Neural crest cell (in vitro differentiated cells): ENCODE data around the gene RUNDC3A. TPM values are rescaled to one million over a fixed set of nuclear protein-coding genes. Genes with fewer than 3 reads are reported as not detected.

Experiments
- DNase-seq: peaks from one replicate; pipeline ENCODE4 v3.0.0; 2021; ENCODE audit warnings: low read depth, mixed read lengths, low spot score
- H3K27ac Mint-ChIP-seq: one replicate; pipeline ENCODE4 v1.8.0; 2021; ENCODE audit warnings: mild to moderate bottlenecking, mixed read lengths; ENCODE audit not compliant: unreplicated experiment
- H3K27me3 Mint-ChIP-seq: 2 replicates; pipeline ENCODE4 v1.8.0; 2021; ENCODE audit warnings: low read depth, mild to moderate bottlenecking, mixed read lengths
- H3K36me3 Mint-ChIP-seq: 2 replicates; pipeline ENCODE4 v1.8.0; 2021; ENCODE audit warnings: low read depth, mild to moderate bottlenecking, mixed read lengths
- H3K4me1 Mint-ChIP-seq: 2 replicates; pipeline ENCODE4 v1.8.0; 2021; ENCODE audit warnings: mixed read lengths
- H3K4me3 Mint-ChIP-seq: one replicate; pipeline ENCODE4 v1.8.0; 2021; ENCODE audit warnings: mild to moderate bottlenecking, mixed read lengths
- H3K9me3 Mint-ChIP-seq: 2 replicates; pipeline ENCODE4 v1.8.0; 2021; ENCODE audit warnings: mixed read lengths
- total RNA-seq: library from RNA; stranded (reverse); gene quantifications from 2 replicates; pipeline ENCODE4 v1.2.1, GENCODE V29; 2021
- TF ChIP-seq, protein P1 (sequence below): fragments of 200-600 bp; sonication (generic); conservative IDR thresholded peaks from 2 replicates; pipeline ENCODE4 v1.5.0; 2021; ENCODE audit warnings: antibody characterized with exemption, mild to moderate bottlenecking

RUNDC3A gene
- total RNA-seq, 1 donor from 2014 or later: 12.9 TPM

DNA sequence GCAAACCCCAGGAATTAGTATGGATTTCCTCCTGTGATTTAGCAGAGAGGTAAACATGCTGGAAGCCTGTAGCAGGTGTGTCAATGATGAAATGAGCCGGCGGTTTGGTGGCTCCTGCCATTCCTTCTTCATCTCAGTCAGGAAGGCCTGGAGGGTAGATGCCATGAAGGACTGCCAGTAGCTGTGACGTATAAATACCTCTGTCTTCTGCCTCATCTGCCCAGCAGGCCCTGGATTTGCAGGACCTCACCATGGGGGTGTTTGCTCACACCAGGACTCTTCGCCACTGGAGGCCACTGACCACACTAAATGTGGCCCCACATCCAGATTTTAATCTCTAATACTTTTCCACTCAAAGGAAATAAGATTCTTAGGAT, 24.4 kb upstream of the RUNDC3A start:
- Mint-ChIP-seq H3K27me3 (peaks cover 15% of the 10 kb centered on the region), H3K9me3 (no peaks in the 10 kb centered on the region), H3K36me3 (no peaks in the 10 kb centered on the region), H3K4me3 (no peak overlapping the region), H3K27ac (no peak overlapping the region), H3K4me1 (peaks cover 11% of the 10 kb centered on the region)
- TF ChIP-seq, protein P1, sequence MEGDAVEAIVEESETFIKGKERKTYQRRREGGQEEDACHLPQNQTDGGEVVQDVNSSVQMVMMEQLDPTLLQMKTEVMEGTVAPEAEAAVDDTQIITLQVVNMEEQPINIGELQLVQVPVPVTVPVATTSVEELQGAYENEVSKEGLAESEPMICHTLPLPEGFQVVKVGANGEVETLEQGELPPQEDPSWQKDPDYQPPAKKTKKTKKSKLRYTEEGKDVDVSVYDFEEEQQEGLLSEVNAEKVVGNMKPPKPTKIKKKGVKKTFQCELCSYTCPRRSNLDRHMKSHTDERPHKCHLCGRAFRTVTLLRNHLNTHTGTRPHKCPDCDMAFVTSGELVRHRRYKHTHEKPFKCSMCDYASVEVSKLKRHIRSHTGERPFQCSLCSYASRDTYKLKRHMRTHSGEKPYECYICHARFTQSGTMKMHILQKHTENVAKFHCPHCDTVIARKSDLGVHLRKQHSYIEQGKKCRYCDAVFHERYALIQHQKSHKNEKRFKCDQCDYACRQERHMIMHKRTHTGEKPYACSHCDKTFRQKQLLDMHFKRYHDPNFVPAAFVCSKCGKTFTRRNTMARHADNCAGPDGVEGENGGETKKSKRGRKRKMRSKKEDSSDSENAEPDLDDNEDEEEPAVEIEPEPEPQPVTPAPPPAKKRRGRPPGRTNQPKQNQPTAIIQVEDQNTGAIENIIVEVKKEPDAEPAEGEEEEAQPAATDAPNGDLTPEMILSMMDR: no peak
- no peak for DNase-seq

DNA sequence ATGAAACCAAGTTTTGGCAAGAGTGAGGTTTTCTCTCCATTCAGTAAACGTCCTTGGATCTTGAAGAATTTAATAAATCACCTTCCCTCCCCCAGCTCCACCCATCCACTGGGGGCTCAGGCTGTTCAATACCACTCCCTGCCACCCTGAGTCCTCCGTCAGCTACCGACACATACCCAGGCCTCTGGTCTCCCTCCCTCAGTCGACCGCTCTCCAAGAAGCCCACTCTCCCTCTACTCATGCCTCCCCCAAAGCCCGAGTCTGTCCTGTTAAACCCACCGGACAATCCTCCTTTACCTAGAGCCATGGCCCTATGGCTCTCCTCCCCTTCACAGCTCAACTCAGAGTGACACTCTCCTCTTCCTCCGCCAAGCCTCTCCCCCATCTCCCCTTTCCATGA, 20.8 kb upstream of the RUNDC3A start:
- H3K4me3 Mint-ChIP-seq: no peak overlapping the region
- no peaks in the 10 kb centered on the region for H3K9me3 Mint-ChIP-seq
- peaks cover 33% of the 10 kb centered on the region for H3K27me3 Mint-ChIP-seq
- H3K4me1 Mint-ChIP-seq: no peaks in the 10 kb centered on the region
- TF ChIP-seq, protein P1: no peak
- H3K27ac Mint-ChIP-seq: no peak overlapping the region
- DNase-seq: no peak
- H3K36me3 Mint-ChIP-seq: no peaks in the 10 kb centered on the region

DNA sequence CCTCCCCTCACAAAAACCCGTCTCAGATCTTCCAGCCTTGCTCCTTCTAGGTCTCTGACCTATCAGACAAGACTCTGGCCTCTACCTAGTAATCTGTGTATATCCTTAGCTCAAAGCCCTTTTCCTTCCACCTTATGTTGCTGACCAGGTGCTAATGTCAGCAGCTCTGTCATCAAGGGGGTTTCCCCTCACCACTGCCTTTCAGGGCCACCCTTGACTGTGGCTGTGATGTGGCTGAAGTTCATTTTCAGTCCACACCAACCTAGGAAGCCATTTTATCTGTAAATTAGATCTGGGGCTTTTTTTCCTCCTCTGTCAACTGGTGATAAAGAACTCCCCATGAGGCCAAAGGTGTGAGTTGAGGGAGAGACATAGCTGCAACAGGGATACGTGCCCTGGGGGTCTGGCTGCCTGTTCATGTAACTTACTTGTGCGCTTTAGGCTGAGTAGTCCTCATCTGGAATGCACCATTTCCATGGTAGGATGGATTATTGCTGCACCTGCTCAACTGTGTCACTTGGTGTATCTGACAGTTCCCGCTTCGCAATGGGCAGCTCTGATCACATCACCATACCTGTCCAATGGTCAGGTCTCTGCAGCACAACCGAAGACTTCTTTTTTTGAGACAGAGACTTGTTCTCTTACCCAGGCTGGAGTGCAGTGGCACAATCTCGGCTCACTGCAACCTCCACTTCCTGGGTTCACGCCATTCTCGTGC, 14.7 kb upstream of the RUNDC3A start:
- Mint-ChIP-seq H3K4me1 (no peaks in the 10 kb centered on the region), H3K27ac (no peak overlapping the region), H3K27me3 (peaks cover 45% of the 10 kb centered on the region), H3K36me3 (no peaks in the 10 kb centered on the region), H3K9me3 (no peaks in the 10 kb centered on the region), H3K4me3 (no peak overlapping the region)
- TF ChIP-seq, protein P1: no peak
- DNase-seq: no peak

DNA sequence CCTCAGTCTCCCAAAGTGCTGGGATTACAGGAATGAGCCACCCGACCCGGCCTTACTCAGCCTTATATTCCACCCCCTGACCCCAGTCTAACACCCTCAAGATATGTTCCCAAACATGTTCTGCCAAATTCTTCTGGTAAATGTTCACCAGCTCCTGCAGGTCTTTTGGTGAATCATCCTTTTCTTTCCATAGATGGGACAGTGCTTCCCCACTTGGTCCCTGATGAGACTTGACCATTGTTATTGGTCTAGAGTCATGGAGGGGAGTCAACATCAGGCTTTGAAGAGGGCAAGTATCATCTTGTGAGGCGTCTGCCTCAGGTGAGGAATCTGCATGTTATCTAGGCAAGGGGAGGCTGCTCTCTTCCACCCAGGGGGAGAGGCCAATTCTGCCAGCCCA, 10.4 kb upstream of the RUNDC3A start:
- H3K27ac Mint-ChIP-seq: no peak overlapping the region
- peaks cover 43% of the 10 kb centered on the region for H3K27me3 Mint-ChIP-seq
- H3K4me3 Mint-ChIP-seq: no peak overlapping the region
- DNase-seq: no peak
- no peaks in the 10 kb centered on the region for H3K36me3 Mint-ChIP-seq
- TF ChIP-seq, protein P1: no peak
- H3K4me1 Mint-ChIP-seq: no peaks in the 10 kb centered on the region
- no peaks in the 10 kb centered on the region for H3K9me3 Mint-ChIP-seq

DNA sequence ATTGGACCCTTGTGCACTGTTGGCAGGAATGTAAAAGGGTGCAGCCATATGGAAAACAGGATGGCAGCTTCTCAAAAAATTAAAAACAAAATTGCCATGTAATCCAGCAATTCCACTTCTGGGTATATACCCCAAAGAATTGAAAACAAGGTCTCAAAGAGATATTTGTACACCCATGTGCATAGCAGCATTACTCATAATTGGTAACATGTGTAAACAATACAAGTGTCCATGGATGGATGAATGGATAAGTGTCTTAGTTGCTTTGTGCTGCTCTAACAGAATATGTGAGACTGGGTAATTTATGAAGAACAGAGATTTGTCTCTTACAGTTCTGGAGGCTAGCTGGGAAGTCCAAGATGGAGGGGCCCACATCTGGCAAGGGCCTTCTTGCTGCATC, 3.8 kb upstream of the RUNDC3A start:
- H3K36me3 Mint-ChIP-seq: no peaks in the 10 kb centered on the region
- peaks cover 12% of the 10 kb centered on the region for H3K4me1 Mint-ChIP-seq
- H3K27me3 Mint-ChIP-seq: peaks cover 41% of the 10 kb centered on the region
- H3K27ac Mint-ChIP-seq: no peak overlapping the region
- no peak overlapping the region for H3K4me3 Mint-ChIP-seq
- DNase-seq: no peak
- TF ChIP-seq, protein P1: no peak
- H3K9me3 Mint-ChIP-seq: no peaks in the 10 kb centered on the region
